NCI-H345 treated with DMSO at 0.1 percent for 48 hours (cell line): ENCODE results near the gene EIF4G3.
"Not testable (repeated sequence)": the region's sequence is repeated elsewhere in the genome, so short reads cannot be mapped to it uniquely, and the experiment has no call there.

Experiments
- DNase-seq: peaks from one replicate; lab custom pipeline; 2025; ENCODE audit not compliant: unreplicated experiment; lab: John Stamatoyannopoulos, UW

The EIF4G3 gene

GRCh38 chr1:21069549-21069948 lies 107.1 kb downstream of the EIF4G3 start:
- no peak for DNase-seq

GRCh38 chr1:21068937-21069336 lies 107.8 kb downstream of the EIF4G3 start:
- DNase-seq, result no peak

GRCh38 chr1:21067551-21068227 lies 109.0 kb downstream of the EIF4G3 start:
- no peak for DNase-seq

GRCh38 chr1:21066356-21067012 lies 110.2 kb downstream of the EIF4G3 start:
- no peak for DNase-seq

GRCh38 chr1:21065851-21066250 lies 110.8 kb downstream of the EIF4G3 start:
- DNase-seq, result no peak

GRCh38 chr1:21064057-21064456 lies 112.6 kb downstream of the EIF4G3 start:
- DNase-seq, result no peak

- no peak for DNase-seq
These were observed 116.2 kb downstream of the EIF4G3 start for GRCh38 chr1:21060523-21060922.

GRCh38 chr1:21059021-21059420 lies 117.7 kb downstream of the EIF4G3 start:
- no peak for DNase-seq

GRCh38 chr1:21058035-21058793 lies 118.5 kb downstream of the EIF4G3 start:
- no peak for DNase-seq

GRCh38 chr1:21053189-21053928 lies 123.3 kb downstream of the EIF4G3 start:
- DNase-seq, result not testable (repeated sequence)

- DNase-seq, result no peak
These were observed 124.7 kb downstream of the EIF4G3 start for GRCh38 chr1:21052034-21052433.

GRCh38 chr1:21051177-21051825 lies 125.4 kb downstream of the EIF4G3 start:
- DNase-seq, result no peak

GRCh38 chr1:21050031-21050430 lies 126.7 kb downstream of the EIF4G3 start:
- no peak for DNase-seq

- no peak for DNase-seq
These were observed 128.2 kb downstream of the EIF4G3 start for GRCh38 chr1:21048462-21048861.

GRCh38 chr1:21046132-21046531 lies 130.6 kb downstream of the EIF4G3 start:
- no peak for DNase-seq

- DNase-seq, result no peak
These were observed 131.3 kb downstream of the EIF4G3 start for GRCh38 chr1:21045351-21045750.

GRCh38 chr1:21042929-21043605 lies 133.6 kb downstream of the EIF4G3 start:
- no peak for DNase-seq

- no peak for DNase-seq
These were observed 135.2 kb downstream of the EIF4G3 start for GRCh38 chr1:21041541-21041940.

- DNase-seq, result no peak
These were observed 139.6 kb downstream of the EIF4G3 start for GRCh38 chr1:21037091-21037490.

GRCh38 chr1:21035794-21036193 lies 140.9 kb downstream of the EIF4G3 start:
- no peak for DNase-seq
